HG03025 (cell line): Measurements from ENCODE around the gene UQCRFS1.
"Not testable (repeated sequence)": the region's sequence is repeated elsewhere in the genome, so short reads cannot be mapped to it uniquely, and the experiment has no call there.

Experiments used
- ATAC-seq: cut with Tn5 transposase; IDR thresholded peaks from one replicate; pipeline ENCODE4 v1.9.1; 2021; ENCODE audit warnings: mild to moderate bottlenecking, moderate library complexity; ENCODE audit not compliant: unreplicated experiment, low FRiP score

Gene UQCRFS1

DNA sequence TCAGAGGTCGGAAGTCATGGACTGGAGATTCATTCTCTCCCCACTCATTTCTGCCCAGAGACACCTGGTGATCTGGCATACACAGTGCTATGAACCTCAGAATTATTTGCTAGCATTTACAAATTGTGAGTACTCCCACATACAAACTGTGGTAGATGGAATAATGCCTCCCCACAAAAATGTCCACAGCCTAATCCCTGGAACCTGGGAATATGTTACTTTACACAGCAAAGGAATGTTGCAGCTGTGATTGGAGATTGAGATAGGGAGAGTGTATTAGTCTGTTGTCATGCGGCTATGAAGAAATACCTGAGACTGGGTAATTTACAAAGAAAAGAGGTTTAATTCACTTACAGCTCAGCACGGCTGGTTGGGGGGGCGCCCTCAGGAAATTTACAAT is 3.1 kb upstream of the UQCRFS1 start:
- ATAC-seq: no peak

DNA sequence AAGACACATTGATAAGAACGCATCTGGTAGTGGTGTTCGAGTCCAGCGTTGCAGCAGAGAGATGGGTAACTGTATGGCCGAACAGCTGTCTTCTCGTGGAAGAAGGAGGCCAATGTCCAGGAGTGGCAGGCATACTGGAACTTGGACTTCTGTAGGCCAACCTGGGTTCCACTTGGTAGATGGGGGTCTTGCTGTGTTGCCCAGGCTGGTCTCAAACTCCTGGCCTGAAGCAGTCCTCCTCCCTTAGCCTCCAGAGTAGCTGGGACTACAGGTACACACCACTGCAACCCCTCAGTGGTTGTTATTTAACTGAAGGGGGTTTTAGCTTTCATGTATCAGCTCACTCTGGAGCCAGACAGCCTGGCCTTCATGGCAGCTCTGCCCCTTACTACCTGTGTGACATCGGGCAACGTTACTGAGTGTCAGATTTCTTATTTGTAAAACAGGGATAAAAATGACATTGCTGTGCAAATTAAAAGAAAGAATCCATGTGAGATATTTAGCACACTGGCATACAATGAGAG is 2.4 kb upstream of the UQCRFS1 start:
- no peak for ATAC-seq

DNA sequence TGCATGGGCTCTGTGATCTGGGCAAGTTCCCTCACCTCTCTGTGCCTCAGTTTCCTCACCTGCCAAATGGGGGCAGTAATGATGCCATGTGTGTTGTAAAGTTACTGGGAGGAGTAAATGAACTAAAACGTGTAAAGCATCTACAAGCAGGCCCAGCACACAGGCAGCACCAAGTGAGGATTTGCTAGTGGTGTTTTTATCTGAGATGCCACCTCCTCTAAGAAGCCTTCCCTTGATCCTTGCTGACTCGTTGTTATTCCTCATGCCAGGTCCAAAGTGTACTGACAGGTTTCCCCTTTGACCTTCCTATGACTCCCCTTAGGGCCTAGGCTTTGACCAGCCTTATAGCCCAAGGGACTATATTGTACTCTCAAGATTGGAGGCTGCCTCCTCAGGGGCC is 1.5 kb upstream of the UQCRFS1 start:
- no peak for ATAC-seq

DNA sequence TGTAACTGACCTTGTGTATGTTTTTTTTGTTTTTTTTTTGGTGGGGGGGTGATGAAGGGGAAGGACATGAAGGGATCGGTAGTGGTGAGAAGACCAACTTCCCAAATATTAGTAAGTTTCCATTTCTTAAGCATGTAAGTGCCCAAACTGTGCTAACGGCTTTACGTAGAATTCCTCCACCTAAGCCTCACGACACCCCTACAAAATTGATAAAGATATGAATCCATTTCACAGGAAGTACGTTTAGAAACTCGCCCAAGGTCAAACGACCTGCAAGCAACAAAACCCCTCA is 649 bp downstream of the UQCRFS1 start:
- no peak for ATAC-seq

DNA sequence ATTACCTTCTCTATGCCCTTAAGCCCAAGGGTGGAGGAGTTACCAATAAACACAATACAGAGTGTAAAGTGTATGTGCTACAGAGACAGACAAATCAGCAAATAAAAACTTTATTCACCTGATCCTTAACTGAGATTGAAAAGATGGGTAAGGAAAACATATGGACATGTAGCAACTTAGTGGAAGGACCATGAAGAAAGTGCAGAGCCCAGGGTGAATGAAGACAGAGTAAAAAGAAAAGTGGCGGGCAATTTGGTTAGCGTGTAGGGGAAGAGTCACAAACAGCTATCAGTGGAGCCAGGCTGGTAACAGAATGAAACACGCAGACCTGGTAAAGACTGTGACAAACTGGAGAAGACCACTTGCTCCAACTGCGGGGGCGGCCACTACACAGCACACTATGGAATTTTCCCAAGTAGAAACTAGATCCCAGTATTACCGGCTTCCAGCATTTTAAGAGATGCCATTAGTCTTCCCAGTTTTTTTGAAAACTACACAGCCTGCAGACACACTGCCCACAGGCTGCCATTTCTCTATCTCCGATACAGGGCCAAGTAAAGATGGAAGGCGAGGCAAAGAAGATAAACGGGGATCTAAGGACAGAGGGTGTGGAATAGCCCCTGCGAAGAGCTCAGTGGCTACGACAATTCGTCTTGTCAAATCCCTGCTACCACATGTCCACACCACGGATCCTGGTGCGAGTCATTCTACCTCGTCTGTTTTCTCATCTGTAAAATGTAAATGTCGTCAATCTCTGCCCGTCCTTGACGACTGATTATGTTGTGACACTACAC is 1.2 kb downstream of the UQCRFS1 start:
- no peak for ATAC-seq

DNA sequence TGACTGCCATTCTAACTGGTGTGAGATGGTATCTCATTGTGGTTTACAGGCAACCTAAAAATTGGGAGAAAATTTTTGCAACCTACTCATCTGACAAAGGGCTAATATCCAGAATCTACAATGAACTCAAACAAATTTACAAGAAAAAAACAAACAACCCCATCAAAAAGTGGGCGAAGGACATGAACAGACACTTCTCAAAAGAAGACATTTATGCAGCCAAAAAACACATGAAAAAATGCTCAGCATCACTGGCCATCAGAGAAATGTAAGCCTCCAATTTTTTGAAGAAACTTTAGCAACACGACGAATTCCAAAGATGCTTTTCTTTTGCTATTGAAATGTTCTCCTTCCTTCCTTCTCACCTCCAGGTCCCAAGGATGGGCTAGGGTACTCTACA is 1.9 kb downstream of the UQCRFS1 start:
- ATAC-seq: not testable (repeated sequence)

DNA sequence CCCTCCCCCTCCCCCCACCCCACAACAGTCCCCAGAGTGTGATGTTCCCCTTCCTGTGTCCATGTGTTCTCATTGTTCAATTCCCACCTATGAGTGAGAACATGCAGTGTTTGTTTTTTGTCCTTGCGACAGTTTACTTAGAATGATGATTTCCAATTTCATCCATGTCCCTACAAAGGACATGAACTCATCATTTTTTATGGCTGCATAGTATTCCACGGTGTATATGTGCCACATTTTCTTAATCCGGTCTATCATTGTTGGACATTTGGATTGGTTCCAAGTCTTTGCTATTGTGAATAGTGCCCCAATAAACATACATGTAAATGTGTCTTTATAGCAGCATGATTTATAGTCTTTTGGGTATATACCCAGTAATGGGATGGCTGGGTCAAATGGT is 2.4 kb downstream of the UQCRFS1 start:
- ATAC-seq: not testable (repeated sequence)

DNA sequence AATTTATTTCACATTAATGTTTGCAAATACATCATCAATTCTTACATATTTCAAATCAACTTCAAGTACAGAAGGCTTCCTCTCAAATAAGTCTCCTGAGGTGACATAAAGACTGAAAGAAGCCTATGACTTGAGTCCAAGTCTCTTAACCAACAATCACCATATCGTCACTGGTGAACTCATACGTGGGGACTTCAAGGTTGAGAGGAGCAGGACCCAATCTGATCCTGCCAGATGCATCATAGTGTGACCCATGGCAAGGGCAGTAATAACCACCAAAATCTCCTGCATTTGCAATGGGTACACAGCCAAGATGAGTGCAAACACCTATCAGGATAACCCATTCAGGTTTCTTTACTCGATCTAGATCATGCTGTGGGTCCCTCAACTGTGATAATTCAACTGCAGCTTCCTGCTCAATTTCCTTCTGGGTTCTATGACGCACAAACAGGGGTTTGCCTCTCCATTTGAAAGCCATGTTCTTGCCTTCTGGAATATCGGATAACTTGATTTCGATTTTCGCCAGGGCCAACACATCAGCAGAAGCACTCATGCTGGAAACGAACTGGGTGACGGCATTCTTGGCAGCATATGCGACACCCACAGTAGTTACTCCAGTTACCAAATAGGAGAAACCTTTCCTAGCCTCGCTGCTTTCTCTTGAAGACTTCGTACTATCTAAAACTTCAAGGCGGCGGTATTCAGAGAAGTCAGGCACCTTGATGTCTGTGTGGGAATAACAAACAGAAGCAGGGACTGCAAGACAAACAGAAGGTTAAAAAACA is 5.4 kb downstream of the UQCRFS1 start:
- ATAC-seq: not testable (repeated sequence)

DNA sequence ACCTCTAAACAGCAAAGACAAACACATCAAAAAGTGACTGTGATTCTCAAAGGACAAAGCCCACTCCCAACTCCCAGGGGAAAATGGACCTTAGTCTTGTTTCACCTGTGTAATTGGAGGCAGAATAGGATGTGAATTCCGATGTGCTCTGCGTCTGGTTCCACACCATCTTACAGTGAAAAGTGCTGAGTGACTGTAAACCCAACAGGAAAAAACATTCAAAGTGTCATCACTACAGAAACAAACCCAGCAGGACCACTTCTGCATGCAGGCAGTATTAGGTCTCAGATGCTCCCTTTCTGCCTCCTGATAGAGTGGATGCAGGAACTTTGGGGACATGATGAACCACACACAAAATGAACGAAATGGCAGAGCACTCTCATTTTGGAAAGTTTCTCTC is 6.5 kb downstream of the UQCRFS1 start:
- no peak for ATAC-seq

DNA sequence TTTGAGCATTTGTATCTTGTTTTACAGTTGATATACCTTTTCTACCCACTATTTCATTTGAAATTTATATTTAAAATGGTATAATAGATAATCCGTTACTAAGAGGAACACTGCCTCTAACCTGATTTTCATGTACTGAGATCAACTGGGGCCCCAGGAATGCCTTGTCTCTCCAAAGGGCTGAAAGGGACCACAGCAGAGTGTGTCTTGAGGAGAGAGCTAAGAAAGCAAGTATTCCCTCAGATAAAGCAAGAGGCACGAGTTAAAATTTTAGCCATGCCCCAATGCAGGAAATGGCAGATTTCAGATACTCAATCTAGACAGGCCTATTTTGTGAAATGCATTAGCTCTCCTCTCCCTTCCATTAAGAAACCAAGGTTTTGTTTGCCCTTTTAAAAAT is 10.7 kb downstream of the UQCRFS1 start:
- no peak for ATAC-seq

DNA sequence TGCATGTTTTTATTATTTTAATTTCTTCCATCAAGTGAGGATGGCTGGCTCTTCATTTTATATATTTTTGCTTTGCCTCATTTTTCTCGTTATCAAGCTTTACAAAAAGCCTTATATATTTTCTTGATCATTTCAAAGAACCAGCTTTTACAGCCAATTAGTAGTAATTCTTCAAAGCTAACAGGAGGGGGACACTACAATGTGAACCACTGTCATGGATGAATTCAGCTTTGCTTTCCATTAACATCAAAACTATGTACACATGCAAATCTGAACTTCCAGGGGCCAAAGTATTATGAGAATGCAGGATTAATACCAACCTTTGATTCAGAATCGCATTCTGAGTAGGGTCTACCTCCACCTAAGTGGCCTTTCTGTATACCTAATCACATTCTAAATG is 11.1 kb downstream of the UQCRFS1 start:
- ATAC-seq: no peak

DNA sequence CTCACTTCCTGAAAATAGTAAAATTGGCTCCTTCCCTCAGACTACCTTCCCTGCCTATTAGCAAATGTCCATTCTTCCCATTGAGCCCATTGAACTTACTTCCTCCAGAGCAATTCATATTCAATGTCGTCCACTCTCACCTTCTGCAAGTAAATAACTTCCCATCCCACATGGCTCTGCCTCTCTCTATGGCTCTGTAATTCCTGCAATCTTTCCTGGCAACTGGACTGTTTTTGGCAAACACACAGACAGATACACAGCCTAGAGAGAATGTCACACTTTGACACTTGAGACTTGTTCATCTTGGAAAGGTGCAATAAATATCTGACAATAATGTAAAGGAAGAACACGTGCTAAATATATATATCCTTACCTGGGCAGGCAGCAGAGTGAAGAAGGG is 18.3 kb downstream of the UQCRFS1 start:
- ATAC-seq: no peak

DNA sequence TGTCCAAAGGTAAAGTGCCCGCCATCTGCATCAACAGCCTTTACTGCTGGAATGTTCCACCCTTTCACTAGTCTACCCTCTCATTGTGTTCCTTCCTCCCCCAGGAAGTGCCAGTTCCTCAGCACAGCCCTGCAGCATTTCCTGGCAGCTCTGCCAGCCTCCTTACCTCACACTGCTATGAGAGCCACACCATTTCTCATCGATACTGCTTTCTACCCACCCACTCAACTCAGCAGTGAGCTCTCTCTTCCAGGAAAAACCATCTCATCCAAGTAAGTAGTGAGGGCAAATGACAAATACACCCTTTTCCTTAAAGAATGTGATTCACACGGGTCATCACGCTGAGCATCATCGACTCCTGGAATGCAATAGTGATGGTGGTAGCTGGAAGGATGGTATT is 19.8 kb downstream of the UQCRFS1 start:
- no peak for ATAC-seq

DNA sequence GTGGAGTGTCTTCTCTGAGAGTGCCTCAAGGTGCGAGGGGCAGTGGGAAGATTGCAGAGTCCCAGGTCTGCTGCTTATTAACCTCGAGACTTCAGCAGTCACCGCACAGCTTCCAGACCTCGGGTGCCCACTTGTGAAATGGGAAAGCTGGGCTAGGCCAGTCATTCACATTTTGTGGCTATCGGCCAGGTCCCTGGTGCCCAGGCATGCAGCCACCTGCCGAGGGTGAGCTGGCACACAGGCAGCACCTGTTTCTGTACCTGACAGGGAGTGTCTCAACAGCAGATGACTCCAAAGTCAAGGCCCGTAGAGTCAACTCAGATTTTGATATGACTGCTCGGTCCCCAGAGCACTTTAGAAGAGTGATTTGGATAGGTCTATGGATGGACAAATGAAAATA is 21.9 kb downstream of the UQCRFS1 start:
- no peak for ATAC-seq

DNA sequence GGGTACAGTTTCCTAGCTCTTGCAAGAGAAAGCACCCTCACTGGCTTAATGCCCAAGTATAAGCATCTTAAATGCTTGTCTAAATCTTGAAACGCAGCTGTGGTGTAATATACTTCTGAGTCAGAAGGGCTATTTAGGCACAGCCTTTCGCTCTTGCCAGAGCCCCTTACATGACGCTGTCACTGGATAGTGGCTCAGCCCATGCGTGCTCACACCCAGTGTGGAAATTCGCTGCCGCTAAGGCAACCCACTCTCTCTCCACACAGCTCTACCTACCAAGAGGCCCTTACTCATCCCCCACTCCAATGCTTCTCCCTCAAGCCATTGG is 24.0 kb downstream of the UQCRFS1 start:
- no peak for ATAC-seq

DNA sequence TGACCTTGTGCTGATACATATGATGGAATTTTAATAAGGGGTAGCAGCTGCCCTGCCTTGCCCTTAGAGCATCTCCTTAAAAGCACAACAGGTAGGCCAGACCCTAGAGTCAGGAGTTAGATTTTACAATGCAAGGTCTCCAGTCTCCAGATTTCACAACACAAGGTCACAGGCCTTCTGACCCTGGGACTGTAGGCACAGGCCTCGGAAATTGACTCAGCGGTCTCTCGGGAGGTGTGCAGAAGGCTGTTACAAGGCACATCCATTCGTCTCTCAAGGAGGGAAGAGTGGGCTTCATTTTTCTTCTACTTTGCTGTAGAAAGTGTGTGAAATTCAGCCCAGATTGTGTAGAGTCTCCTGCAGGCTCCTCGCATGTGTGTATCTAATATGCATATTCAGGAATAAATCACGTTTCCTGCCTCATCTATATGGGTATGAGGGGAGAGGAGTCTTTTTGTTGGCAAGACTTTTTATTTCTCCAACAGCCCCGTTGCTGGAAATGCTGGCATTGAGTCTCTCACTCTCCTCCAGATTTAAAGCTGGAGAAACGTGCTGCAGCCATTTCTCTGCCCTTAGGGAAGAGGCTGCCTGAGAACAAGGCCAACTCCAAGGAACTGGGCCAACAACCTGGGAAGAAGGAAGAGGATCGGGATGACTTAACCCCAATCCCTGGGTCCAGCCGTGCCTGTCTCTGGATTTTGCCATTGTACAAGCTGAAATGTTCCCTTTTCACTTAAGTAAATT is 24.5 kb downstream of the UQCRFS1 start:
- ATAC-seq: no peak

DNA sequence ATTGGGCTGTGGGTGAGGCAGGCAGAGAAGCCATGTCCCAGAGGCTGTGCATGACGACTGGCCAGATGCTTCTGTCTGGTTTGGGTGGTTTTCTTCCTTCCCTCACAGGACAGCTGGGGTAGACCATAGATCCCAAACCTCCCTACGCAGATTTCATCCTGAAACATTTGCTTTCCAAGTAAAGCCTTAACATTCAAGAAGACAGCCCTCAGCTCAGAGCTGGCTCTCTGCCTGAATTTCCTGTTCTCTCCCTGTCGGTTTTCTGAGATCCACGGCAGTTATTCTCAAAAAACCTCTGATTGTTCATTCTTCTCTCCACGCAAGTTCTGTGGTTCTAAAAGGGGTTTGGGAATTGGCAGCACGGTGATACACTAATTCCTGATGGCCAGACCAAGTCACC is 25.3 kb downstream of the UQCRFS1 start:
- no peak for ATAC-seq

DNA sequence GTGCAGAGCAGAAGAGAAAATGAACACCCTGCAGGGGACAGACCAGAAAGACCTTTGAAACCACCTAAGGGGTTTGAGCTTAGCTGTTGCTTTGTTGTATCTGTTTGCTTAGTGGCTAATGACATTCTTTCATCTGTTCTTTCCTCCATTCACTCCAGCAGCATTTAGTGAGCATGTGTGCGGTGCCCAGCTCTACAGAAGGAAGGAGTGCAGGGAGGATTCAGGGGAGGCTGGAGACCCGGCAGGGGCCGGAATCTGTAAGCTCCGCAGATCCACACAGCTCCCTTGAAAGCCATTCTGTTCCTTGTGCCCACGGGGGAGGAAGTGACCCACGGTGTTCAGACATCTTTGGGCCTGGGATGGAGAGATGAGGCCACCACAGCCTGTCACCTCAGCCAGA is 27.5 kb downstream of the UQCRFS1 start:
- ATAC-seq: no peak

DNA sequence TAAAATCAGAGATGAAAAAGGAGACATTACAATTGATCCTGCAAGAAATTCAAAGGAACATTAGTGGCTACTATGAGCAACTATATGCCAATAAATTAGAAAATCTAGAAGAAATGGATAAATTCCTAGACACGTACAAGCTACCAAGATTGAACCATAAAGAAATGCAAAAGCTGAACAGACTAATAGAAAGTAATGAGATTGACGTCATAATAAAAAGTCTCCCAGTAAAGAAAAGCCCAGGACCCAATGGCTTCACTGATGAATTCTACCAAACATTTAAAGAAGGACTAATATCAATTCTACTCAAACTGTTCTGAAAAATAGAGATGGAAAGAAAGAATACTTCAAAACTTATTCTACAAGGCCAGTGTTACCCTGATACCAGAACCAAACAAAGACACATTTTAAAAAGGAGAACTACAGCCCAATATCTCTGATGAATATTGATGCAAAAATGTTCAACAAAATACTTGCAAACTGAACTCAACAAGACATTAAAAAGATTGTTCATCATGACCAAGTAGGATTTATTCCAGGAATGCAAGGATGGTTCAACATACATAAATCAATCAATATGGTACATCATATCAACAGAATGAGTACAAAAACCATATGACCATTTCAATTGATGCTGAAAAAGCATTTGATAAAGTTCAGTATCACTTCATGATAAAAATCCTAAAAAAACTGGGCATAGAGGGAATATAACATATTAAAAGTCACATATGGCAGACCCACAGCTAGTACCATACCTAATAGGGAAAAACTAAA is 35.8 kb downstream of the UQCRFS1 start:
- no peak for ATAC-seq

DNA sequence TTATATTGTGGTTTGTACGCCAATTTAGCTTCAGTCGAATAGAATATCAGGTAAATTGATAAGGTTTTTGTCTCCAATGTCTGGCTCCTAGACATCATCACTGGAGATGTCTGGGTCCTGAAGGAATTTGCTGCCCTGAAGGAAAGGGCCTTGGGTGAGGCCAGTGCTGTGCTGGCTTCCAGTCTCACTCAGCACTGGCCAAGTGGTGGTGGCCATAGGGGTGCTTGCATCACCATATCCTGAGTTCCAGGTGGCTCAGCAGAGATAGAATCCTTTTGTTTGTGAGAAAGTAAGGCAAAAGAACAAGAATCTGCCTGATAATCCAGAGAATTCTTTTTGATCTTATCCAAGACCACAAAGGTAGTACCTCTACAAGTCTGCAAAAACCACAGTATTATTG is 39.1 kb downstream of the UQCRFS1 start:
- no peak for ATAC-seq

DNA sequence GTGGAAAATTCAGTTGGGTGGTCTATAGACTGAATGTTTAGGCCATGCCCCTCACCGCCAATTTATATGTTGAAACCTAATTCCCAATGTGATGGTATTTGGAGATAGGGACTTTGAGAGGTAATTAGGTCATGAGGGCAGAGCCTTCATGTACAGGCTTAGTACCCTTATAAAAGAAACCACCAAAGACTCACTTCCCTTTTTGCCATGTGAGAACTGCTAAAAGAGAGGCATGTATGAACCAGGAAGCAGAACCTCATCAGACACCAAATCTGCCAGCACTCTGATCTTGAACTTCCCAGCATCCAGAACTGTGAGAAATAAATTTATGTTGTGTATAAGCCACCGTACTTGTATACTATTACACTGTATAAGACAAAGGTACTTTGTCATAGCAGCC is 40.6 kb downstream of the UQCRFS1 start:
- ATAC-seq: no peak
